GM19467 (cell line): Measurements from ENCODE around the gene PCDH9.

ENCODE experiments used
- ATAC-seq: cut with Tn5 transposase; IDR thresholded peaks from one replicate; pipeline ENCODE4 v1.9.1; 2021; ENCODE audit warnings: mild to moderate bottlenecking, moderate library complexity; ENCODE audit not compliant: unreplicated experiment

PCDH9 gene

DNA sequence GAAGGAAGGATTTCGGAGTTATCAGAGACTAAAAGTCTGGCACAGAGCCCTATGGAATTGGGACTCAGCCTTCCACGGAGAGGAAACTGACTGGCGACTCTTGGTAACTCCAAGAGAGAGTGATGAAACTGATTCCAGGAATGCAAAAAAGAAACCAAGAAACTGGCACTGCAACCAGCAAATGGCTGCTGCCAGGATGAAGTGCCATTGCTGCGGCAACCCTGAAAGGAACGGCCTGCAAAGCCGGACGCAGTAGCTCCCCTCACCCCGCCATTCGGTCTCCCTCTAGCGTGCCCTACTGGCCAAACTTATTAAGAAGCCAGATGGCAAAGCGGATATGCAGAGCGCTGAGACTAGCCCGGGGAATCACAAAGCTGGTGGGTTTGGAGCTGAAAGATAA, 236.0 kb downstream of the PCDH9 start:
- peak; percentile 70 for ATAC-seq

DNA sequence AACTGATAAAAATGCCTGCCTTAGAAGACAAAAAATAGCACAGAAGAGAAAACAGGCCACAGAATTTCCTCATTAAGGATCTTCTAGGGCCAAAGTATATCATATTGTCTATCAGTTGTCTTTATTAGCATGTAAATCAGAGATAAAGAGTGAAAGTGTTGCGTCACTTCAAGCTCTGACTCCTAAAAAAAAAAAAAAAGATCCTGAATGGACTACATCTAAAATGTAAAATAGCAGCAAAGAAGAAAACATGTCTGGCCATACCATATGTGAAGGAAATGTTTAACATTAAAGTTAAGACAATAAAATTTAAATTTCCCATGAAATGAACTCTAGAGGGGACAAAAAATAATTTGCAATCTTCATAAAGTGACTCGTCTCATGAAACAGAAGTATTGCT, 237.4 kb downstream of the PCDH9 start:
- ATAC-seq = no peak

DNA sequence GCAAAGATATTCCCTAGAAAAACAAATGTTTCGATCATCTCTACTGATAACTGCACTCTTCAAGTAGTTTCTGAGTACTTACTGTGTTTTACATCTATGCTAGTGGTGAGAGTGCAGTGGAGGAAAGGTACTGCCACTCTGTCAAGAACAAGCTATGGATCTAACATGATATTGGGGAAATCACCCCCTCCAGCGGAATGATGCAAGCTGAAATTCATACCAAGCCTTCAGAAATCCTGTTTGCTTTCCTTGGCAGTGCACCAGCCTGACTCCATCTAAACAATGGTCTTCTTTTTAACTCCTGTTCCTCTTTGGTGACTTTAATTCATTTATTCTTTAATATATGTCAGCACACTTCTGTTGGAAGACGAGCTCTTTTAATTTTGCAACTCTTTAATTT, 238.0 kb downstream of the PCDH9 start:
- no peak for ATAC-seq

DNA sequence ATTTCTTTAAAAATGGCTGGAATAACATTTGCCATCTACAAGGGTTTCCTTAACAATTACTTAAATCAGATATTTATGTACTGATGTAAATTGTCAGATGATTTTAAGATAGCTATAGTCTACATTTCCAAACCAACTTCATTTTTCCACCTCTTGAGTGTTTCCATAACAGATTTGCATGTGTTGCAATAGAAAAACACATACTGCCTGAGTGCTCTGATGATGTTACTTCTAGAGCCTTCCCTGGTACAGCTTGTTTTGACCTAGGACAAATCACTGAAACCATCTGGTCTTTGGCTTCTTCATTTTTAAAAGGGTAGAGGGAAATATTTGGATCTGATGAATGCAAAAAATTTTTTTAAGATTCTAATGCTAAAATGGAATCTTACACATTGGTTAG, 245.9 kb downstream of the PCDH9 start:
- no peak for ATAC-seq

DNA sequence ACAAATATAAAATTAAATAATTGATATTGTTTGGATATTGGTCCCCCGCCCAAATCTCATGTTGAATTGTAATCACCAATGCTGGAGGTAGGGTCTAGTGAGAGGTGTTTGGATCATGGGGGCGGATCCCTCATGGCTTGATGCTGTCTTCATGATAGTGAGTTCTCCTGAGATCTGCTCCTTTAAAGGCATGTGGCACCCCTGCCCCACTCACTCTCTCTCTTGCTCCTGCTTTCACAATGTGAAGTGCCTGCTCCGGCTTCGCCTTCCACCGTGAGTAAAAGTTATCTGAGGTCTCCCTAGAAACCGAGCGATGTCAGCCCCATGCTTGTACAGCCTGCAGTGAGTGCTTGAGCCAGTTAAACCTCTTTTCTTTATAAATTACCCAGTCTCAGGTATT, 248.2 kb downstream of the PCDH9 start:
- no peak for ATAC-seq

DNA sequence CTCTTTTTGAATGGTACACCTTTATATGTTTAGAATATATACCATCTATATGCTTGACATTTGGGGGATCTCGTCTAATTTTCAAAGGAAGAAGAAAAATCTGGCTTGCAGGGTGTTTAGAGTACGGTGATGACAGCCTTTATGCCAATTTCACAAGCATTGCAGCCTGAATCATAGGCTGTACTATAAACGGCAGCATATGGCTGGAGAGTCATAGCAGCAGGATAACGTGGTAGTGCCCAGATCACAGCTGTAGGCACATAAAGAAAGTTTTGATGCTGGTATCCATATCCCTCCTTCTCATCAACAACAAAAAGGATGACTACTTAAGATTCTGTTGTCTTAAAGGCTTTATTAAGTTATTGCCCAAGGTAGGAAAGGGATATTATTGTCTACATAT, 253.0 kb downstream of the PCDH9 start:
- no peak for ATAC-seq

DNA sequence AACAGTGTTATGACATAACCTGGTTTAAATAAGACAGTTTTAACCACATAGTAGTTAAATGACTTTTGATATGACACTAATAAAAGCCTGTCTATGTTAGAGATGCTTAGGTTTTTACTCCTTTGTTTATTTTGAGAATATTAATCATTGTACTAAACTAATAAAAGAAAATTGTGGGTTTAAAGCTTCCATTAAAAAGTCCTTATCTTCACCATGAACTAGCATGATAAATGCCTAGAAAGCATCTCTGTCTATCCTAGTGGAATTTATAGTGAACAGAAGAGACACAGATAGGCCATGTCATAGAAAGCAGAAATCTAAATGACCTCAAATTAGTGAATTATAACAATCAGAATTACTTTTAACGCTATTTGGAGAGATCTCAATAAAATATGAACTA, 255.2 kb downstream of the PCDH9 start:
- ATAC-seq = no peak

DNA sequence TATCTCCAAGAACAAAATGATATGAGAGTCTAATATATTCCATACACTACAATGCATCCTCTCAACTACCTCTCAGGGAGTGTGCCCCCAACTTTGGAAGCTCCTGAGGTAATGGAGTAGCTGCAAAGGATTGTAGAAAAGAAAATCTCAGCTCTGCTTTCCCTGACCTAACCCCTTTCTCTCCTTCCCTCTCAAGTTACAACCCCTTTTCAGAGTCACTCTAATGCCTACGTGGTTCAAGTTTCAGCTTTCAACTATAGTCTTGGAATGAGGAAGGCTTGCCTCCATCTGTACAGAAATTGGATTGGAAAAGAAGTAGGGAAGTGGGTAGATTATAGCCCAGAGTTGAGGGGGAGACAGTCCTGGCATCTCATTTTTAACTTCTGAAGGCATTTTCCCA, 256.0 kb downstream of the PCDH9 start:
- ATAC-seq = no peak

DNA sequence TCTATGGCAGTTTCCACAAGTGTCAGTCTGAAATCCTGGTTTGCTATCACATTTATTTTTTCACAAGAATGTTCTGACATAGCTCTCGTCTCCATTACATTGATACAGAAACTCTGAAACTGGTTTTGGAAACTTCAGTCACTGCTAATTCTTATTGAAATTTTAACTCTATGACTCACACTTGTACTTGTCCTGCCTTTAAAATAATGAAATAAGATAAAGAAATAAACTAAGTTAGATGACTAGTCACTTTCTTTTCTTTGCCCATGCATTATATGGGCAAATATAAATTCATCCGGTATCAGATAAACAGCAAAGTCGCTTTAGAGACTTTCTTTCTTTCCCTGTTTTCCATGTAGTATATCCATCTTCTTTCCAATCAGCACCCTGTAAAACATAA, 257.5 kb downstream of the PCDH9 start:
- no peak for ATAC-seq

DNA sequence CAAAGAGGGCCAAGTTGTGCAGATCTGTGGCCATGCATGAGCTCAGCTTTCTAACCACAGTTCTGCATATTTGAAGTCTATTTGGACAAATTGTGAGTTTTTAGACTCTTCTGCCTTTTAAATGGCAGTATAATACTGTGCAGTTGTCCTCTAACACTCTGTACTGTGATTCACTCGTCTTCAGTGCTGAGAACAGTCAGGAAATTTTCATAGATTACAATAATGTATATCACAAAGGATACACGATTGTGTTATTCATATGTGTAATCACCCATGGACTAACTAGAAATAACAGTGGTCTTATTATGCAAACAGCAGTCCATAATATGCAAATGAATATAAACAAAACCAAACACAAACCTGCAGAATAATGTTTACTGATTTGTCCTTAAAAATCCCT, 259.1 kb downstream of the PCDH9 start:
- no peak for ATAC-seq

DNA sequence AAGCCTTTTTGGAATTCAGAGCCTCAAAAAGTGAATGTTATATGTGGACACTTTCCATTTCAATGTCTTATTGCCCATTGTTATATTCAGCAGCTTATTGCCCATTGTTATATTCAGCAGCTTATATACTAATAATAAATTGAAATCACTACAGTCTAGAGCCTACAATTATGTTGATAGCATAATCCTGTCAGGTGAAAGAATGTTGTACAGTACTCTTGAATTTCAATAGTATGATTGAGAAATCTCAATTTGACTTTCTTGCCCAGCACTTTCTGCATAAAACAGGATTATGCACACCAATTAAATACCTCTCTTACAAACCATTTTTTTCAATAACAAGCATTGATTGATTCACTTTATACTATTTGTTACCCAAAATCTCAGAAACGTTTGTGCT, 260.8 kb downstream of the PCDH9 start:
- ATAC-seq = no peak

DNA sequence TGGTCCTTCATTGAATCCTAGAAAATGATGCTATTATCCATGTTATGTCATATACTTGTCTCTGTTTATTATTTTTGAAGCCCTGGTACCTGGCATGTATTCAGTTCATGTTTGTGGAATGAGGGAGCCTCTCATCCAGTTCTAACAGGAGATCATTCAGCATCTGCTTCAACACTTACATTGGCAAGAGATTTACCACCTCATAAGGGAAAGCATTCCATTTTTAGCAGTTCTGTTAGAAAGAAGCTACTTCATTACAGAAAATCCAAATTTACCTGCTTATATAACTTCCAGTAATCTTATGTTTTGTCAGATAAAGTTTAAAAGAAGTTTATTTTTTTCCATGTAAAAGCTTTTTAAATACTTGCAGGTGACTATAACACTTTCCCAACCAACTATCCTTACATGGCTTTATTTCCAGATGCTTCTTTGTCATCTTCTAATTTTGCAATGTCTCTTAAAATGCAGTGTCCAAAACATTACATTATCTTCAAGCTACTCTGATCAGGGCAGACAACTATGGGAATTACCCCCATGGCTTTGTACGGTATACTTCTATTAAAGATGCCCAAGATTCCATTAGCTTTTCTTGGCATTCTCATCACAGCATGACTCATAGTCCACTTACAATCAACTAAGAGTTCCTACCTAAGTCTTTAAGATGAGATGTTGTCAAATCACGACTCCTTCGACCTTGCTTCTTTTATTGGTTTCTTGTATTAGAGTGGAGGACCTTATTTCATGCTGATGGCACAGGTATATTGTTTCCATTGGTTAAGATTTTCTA, 262.1 kb downstream of the PCDH9 start:
- no peak for ATAC-seq

DNA sequence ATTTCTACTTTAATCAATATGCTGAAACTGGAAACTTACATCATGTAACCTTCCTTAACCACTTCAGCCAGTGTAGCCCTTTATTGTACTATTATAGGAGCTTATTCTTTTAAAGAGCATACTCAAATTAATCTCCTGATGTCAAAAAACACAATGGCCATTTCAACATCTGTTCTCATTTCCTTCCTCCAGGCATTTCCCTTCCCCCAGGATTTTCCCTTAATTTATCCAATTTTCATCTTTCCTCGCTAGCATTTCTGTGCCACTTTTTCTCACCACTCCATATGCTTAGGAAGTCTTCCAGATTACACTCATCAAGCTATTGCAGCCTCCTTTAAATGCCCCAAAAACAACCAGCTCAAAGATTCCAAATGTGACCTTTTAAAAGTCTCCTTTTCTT, 265.0 kb downstream of the PCDH9 start:
- no peak for ATAC-seq

DNA sequence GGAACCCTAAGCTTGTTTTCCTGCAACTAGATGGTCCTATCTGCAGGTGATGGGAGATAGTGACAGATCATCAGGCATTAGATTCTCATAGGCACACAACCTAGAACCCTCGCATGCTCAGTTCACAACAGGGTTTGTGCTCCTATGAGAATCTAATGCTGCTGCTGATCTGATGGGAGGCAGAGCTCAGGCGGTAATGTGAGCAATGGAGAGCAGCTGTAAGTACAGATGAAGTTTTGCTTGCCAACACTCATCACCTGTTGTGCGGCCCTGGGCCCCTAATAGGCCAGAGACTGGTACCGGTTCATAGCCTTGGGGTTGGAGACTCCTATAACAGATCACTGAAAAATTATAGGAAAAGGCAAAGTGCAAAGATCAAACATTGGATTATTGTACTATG, 267.2 kb downstream of the PCDH9 start:
- ATAC-seq = no peak

DNA sequence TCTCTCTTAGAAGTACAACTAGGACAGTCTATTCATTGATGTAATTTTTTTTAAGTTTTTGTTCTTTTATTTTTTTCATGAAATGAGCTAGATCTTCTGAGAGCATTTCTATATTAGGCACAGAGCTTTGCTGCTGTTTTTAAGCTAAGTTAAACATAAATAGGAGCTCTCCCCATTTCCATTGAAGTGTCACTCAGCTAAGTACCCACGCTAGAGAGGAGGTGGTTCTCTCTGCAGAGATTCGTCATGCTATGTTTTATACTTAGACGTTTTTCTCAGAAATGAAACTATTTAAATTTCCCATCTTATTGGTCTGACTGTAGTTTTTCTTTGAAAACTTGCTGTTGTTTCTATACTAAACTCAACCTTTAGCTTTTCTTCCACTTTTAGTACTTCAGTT, 271.5 kb downstream of the PCDH9 start:
- no peak for ATAC-seq

DNA sequence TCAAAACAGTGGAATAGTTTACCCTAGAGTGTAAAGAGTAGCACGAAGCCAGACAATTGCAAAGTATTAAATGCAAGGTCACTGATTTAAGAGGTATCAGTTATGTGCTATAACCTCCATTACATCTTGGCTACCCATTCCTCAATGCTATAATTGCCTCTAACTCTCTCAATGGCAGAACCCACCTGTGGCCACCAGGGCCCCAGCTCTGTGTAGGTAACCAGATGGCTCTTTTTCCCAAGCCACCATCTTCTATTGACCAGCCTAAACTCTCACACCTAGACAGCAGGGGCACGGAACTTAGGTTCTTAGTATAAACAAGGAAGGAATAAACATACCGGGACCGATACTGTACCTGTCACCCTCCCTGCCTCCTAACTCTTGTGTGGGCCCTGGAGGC, 277.6 kb downstream of the PCDH9 start:
- ATAC-seq = no peak

DNA sequence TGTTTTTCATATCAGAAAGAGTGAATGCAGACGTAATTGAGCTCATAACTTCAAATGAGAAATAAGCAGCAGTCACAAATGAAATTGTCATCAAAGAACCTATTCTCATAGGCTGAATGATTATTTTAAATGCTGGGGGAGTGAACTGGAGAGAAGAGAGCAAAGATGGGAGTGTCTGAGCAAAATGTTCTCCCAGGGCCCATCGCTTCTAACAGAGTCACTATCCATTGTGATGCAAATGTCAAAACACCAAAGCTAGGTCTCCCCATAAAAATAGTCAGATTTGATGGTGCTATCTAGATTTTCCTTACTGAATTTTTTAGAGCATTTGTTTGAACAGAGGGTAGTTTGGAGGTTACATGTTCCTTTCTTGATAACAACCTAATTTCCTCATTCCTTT, 278.7 kb downstream of the PCDH9 start:
- ATAC-seq = no peak

DNA sequence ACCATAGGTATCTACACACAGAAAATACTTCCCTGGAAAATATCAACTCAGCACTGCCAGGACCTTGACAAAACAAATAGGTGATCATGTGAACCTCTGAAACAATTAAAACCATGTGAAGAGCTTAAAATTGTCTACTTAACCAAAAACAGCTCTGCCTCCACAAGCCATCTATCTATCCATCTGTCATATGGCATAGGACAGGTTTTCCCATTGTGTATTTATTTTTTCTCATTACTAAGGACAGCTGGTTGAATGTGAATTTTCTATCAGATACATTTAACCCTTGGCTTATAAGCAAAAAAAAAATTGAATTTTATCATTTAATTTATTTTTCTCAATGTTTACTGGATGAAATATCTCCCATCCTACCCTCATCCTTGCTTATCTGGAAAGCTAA, 279.5 kb downstream of the PCDH9 start:
- ATAC-seq = no peak

DNA sequence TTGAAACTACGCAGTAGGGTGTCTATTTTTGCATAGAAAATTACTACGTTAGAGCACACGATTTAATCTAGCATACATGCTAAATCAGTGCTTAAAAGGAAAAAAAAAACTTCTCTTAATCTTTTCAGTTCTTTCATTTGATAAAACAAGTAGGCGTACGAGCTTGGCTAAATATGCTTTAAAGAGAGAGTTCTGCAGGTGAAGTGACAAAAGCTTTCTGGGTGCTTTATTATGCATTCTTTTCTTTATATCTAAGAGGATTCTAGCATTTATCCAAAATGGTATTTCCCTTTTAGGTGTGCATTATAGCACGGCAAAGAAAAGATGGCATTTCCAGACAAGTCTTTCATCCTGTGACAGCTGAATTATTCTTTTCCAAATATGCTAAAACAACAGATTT, 281.2 kb downstream of the PCDH9 start:
- no peak for ATAC-seq

DNA sequence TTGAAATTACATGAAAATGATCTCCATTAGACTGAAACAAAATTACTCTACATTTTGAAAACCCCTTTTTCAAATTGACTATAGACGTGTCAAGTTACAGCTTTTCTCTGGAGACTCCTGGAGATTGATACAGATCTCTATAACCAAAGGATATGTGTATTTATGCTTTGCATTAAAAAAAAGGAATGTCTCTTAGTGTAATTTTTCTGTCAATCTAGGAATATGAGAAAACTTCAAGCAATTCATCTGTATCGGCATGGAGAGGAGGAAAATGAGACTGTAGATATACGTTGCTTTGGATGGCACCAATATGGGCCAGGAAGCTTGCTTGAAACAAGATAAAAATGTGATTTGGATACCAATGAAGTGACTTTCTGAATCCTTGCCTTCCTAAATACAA, 286.6 kb downstream of the PCDH9 start:
- no peak for ATAC-seq

DNA sequence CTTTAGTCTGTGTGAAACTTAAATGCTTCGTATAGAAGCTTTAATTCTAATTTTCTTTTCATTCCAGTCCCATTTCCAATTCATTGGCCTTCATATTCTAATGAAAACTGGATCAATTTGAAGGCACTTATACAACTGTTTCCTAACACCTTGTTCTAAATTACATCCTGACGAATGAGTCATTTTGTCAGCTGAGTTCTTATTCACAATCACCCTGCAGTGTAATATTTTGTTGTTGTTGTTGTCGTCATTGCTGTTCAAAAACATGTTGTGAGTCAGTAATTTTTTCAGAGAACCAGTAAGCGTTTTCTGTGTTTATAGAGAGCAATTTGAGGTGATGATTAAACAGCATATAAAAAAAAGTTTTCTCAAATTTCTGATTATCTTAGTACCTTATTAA, 290.0 kb downstream of the PCDH9 start:
- ATAC-seq = no peak

DNA sequence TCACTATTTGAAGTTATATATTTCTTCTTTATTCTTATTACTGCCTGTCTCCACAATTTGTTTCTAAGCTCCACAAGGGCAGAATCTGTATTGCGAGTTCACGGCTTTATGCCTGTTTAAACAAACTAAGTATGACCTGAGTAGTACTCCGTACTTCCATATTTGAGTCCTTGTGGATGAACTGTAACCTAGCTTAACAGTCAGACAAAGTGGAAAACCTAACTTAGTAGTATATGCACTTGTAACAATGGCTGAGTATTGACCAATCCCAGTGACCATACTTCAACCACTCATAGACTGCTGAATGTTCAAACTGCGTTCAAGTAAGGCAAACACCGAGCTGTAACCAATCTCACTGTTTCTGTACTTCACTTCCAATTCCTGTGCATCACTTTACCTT, 292.7 kb downstream of the PCDH9 start:
- no peak for ATAC-seq

DNA sequence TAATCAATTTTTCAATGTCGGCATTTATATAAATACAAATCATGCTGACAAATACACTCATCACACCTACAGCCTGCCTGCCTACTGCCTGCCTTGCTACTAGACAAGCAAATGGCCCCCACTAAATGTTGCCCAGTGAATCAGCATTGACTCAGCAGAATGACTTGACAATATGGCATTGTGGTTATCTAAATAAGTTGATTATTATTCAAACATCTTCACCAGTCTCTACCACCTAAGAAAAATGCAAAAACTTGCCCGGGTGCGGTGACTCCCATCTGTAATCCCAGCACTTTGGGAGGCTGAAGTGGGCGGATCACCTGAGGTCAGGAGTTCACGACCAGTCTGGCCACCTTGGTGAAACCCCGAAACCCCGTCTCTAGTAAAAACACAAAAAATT, 296.1 kb downstream of the PCDH9 start:
- no peak for ATAC-seq
